Astrocyte of the cerebellum (primary cell): Measurements from ENCODE around the gene MAT2B.

Experiments used
- DNase-seq: peaks from one replicate; pipeline ENCODE4 v3.0.0-alpha.2; 2011; ENCODE audit warnings: low read depth
- H3K4me3 ChIP-seq: 2 replicates; pipeline ENCODE4 v1.5.1; 2011; ENCODE audit warnings: mild to moderate bottlenecking, low read depth, low read length, moderate library complexity
- in situ Hi-C: cut with HindIII; loops from 2 replicates; pipeline ENCODE4 v1.10.0; 2017; ENCODE audit warnings: low sequenced_read_pairs
- TF ChIP-seq, protein P1 (sequence below): IDR thresholded peaks from 2 replicates; pipeline ENCODE4 v1.5.1; 2012; ENCODE audit warnings: low read length, low read depth, moderate library complexity, mild to moderate bottlenecking; ENCODE audit errors: missing control alignments

MAT2B gene

DNA sequence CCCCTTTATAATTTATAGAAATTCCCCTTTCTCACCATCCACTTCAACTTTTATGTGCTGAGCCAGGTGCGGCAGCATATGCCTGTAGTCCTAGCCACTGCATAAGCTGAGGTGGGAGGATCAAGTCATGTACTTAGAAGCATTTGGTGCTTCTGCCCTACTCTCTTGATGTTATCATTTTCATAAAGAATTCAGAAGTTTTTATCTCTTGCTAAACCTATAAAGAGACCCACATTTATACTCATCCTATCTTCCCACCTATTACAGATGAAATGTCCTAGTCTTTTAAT lies 26.5 kb upstream of the MAT2B start:
- TF ChIP-seq, protein P1, sequence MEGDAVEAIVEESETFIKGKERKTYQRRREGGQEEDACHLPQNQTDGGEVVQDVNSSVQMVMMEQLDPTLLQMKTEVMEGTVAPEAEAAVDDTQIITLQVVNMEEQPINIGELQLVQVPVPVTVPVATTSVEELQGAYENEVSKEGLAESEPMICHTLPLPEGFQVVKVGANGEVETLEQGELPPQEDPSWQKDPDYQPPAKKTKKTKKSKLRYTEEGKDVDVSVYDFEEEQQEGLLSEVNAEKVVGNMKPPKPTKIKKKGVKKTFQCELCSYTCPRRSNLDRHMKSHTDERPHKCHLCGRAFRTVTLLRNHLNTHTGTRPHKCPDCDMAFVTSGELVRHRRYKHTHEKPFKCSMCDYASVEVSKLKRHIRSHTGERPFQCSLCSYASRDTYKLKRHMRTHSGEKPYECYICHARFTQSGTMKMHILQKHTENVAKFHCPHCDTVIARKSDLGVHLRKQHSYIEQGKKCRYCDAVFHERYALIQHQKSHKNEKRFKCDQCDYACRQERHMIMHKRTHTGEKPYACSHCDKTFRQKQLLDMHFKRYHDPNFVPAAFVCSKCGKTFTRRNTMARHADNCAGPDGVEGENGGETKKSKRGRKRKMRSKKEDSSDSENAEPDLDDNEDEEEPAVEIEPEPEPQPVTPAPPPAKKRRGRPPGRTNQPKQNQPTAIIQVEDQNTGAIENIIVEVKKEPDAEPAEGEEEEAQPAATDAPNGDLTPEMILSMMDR: no peak
- no peak for DNase-seq
- no peak overlapping the region for H3K4me3 ChIP-seq
- in situ Hi-C loops: no loop called here

DNA sequence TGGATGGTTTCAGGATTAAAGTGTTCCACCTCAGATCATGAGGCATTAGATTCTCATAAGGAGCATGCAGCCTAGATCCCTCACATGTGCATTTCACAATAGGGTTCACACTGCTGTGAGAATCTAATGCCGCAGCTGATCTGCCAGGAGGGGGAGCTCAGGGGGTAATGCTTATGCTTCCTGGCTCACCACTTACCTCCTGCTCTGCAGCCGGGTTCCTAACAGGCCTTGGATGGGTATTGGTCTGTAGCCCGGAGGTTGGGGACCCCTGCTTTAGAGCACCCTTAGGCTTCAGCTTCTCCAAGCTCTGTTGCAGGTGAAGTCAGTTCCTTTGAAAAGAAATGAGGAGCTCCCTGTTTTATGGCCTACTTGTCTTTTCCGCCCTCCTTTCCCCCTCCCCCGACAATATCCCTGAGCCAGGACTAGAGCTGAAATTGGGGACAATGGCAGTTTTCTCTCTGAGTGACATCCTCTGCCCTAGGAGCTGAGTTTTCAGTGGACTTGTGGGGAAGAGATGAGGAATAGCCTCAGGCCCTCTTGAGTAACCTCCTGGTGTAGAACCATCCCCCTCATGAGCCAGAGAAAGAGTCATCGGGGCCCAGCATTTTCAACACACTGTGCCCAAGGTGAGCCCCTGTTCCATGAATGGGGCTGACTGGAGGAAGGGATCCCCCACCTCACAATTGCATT lies 16.2 kb upstream of the MAT2B start:
- DNase-seq: no peak
- TF ChIP-seq, protein P1: peak; percentile 32
- in situ Hi-C loops: no loop called here
- H3K4me3 ChIP-seq: no peak overlapping the region

DNA sequence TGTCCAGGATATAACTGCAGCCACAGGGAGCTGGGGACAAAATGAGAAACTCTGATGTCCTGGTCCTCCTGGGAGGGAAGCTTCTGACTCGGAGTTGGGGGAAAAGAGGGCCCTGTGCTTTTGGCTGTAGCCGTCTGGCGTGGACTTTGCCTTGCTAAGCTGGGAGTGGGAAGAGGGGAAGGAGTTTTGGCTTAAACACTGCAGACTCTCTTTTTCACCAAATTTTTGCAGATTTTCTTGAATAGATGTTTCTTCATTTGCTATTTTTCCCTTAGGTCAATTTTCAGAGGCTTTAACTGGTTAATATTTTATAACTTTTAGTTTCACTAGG lies 15.7 kb upstream of the MAT2B start:
- TF ChIP-seq, protein P1: no peak
- H3K4me3 ChIP-seq: no peak overlapping the region
- in situ Hi-C loops: no loop called here
- DNase-seq: no peak

DNA sequence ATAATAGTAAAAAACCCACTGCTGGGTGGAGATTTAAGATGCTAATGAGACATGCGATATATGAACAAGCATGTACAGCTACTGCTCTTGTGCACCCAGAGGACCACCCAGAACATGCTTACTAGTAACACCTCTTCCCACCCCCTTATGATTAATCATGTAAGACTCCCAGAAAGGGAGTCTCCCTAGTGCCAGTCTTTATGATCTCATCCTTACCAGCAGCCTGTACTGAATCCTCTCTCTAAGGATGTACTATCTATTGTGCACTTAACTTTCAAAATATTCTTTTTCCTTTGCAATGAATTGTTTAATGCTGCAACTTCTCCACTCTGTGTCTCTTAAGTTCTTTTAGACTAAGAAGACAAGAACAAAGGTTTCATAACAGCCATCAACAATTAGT lies 9.1 kb upstream of the MAT2B start:
- no peak overlapping the region for H3K4me3 ChIP-seq
- no peak for DNase-seq
- in situ Hi-C loops: no loop called here
- TF ChIP-seq, protein P1: no peak

DNA sequence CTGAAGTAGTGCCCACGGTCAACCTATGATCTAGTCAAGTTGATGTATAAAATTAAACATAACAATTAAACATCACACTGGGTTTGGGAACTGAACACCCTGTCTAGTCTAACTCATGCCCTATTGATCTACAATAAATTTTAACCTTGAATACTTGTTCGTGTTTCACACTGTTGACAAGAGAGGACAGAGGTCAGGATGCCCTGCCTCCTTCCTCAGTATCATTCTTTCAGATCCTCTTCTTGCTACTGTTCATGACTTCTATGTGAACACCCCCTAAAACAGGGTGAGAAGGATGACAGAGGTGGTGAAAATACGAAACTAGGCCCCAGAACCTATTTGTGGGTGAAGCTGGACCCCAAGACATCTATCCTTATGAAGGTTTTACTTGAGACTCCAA lies 8.1 kb upstream of the MAT2B start:
- TF ChIP-seq, protein P1: no peak
- DNase-seq: no peak
- in situ Hi-C loops: no loop called here
- no peak overlapping the region for H3K4me3 ChIP-seq

DNA sequence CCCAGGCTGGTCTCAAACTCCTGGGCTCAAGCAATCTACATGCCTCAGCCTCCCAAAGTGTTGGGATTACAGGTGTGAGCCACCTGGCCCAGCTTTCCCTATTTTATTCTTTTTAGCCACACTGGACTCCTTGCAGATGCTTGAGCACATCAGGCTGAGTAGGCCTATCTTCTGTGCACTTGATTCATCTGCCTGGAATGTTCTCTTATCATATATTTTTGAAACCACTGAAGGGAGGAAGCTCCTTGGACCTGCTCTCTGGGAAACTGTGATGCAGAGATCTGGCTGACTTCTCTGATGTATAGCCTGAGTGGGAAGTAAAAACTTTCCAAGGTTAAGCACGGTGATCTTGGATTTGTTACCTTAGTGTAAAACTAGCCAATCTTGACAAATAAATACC lies 6.5 kb upstream of the MAT2B start:
- H3K4me3 ChIP-seq: no peak overlapping the region
- no peak for DNase-seq
- in situ Hi-C loops: no loop called here
- TF ChIP-seq, protein P1: no peak

DNA sequence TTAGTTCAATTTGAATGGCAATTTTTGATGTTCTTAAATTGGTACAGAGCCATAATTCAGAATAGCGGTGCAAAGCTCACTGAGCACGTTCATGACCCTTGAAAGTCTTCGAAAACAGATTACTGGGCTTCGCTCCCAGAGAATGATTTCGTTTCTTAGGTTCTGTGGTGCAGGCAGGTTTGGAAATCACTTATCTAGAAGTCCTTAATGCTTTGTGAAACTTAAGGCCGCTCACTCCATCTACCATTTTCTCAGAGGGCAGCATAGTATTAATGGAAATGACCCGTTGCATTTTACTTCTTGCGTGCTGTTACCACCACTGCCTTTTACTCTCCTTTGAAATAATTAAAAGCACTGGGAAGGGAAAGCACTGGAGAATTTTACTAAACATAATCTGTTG lies 2.9 kb upstream of the MAT2B start:
- peak overlapping the region; percentile 85 for H3K4me3 ChIP-seq
- TF ChIP-seq, protein P1: no peak
- DNase-seq: no peak
- in situ Hi-C loops: no loop called here
